Measurements from ENCODE around the gene MMAB.

MMAB gene

DNA sequence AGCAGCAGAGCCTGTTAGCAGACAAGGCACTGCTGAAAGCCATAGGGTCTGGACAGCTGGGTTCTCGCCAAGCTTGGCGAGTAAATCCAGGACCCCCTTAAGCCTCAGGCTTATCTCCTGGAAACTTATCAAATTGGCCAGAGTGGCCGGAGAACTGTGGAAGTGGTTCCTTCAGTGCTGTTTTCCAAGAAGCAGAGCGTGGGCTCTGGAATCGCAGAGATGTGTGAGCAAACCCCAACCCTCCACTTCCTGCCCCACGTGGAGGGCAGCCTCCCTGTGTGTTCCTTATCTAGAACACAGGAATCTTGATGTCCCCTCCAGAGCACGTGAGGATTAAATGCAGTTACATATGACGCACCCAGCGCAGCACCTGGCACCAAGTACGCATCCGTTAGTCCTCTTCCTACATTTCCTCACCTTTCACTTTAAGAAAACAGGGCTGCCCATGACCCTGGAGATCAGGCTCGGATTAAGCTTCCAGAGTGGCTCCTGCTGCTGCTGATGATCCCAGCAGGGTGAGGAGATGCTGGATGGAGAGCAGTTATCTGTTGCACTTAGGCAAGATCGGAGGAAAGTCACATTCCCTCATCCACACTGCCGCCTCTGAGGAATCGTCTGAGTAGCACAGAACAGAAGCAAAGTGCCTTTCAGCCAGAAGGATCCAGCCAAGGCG lies 35.0 kb downstream of the MMAB start:
- TF ChIP-seq, protein P1, sequence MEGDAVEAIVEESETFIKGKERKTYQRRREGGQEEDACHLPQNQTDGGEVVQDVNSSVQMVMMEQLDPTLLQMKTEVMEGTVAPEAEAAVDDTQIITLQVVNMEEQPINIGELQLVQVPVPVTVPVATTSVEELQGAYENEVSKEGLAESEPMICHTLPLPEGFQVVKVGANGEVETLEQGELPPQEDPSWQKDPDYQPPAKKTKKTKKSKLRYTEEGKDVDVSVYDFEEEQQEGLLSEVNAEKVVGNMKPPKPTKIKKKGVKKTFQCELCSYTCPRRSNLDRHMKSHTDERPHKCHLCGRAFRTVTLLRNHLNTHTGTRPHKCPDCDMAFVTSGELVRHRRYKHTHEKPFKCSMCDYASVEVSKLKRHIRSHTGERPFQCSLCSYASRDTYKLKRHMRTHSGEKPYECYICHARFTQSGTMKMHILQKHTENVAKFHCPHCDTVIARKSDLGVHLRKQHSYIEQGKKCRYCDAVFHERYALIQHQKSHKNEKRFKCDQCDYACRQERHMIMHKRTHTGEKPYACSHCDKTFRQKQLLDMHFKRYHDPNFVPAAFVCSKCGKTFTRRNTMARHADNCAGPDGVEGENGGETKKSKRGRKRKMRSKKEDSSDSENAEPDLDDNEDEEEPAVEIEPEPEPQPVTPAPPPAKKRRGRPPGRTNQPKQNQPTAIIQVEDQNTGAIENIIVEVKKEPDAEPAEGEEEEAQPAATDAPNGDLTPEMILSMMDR (conservative IDR thresholded peaks at IDR 0.05; ENCODE audit: low read depth, low read length) = no peak

DNA sequence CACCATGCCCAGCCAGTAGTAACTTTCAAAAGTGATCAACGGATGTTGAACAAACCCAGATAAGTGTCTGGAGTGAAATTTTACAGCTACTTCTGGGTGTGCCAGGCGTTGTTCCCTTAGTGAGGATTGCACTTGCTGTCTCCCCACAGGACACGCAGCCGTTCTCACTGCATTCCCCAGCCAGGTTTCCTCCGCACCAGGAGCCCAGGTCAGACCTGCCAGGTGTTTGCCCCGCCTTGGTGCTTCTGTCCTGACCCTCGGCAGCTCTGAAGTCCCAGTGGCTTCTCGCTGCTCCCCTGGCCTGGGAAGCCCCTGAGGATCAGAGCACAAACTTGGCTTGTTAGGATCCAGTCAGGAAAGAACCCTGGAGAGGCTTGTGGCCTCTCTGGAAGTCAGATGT lies 36.2 kb downstream of the MMAB start:
- H3K4me3 ChIP-seq (ENCODE audit: low read depth, low read length) = no peak overlapping the region
- TF ChIP-seq, protein P1 (conservative IDR thresholded peaks at IDR 0.05; ENCODE audit: low read depth, low read length) = no peak
- no peak for DNase-seq (ENCODE audit: low read depth)

More for the DNA sequence above, 35.0 kb downstream of the MMAB start:
- H3K4me3 ChIP-seq (ENCODE audit: low read depth, low read length) = no peak overlapping the region
- DNase-seq (ENCODE audit: low read depth) = no peak

DNA sequence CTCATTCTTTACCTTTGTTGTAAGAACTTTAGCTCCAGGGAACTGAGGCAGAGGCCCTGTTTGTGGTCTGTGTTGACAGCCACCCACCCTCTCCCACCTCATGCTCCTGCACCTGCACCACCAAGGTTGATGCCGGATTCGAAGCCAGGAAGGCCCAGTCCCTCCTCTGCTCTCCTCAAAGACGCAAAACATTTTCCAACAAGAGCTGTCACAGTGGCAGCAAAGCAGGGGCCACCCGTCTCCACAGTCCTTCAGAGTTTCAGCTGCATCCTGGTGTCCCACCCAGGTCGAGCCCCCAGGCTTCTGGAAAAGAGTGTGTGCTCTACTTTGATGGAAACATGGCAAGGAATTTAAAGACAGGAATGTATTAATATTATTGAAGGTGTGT lies 37.4 kb downstream of the MMAB start:
- H3K4me3 ChIP-seq (ENCODE audit: low read depth, low read length) = no peak overlapping the region
- DNase-seq (ENCODE audit: low read depth) = no peak
- TF ChIP-seq, protein P1 (conservative IDR thresholded peaks at IDR 0.05; ENCODE audit: low read depth, low read length) = no peak

DNA sequence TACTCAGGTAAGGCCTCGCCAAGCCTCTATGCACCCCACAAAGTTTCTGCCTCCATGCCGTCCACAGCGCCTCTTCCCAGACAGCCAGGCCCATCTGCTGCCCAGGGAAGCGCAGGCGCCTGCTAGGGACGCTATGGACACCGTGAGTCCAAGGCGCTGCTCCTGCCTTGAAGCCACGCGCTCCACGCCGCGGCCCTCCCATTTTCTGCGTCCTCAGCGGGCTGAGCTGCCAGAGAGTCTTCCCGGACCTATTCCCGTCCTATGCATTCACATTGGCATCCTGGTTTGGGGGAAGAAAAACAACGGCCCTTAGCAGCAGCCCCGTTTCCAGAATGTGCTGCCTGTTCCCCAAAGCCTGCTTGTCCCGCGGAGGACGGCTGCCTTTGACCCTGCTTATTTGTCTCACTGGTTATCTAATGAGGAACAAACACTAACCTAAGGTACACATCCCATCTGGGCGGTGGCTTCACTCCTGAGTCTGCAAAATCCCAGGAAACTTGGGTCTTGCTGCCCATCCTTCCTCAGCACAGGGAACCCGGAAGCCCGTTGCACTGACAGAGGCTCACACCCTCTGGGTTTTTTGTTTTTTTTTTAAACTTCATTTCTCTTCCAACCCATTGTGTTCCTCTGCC lies 38.0 kb downstream of the MMAB start:
- TF ChIP-seq, protein P1 (conservative IDR thresholded peaks at IDR 0.05; ENCODE audit: low read depth, low read length) = no peak
- no peak for DNase-seq (ENCODE audit: low read depth)
- H3K4me3 ChIP-seq (ENCODE audit: low read depth, low read length) = no peak overlapping the region

DNA sequence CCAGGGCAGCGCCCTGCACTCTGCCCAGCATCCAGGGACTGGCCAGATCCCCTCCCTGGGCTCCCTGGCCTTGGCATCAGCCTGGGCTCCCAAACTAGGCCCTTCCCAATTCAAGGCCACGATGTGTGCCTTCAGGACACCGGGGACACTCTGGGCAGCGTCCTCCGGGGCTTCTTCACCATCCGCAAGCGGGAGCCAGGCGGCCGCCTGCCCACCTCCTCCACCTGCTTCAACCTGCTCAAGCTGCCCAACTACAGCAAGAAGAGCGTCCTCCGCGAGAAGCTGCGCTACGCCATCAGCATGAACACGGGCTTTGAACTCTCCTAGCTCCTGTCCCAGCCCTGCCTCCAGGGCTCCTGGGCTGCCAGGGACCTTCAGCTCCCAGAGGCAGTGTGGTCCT lies 38.8 kb downstream of the MMAB start:
- no peak for DNase-seq (ENCODE audit: low read depth)
- H3K4me3 ChIP-seq (ENCODE audit: low read depth, low read length) = no peak overlapping the region
- TF ChIP-seq, protein P1 (conservative IDR thresholded peaks at IDR 0.05; ENCODE audit: low read depth, low read length) = no peak

DNA sequence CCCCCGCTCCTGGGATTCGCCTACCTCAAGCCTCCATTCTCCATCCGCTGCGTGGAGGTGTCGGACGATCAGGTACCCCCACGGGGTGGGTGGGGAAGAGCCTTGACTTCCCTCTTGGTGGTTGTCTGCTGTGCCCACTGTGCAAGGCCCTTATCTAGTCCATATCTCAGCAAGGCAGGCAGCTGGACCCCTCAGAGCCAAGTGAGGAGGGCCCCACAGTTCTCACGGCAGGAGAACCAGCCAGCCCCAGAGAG lies 39.9 kb downstream of the MMAB start:
- no peak for DNase-seq (ENCODE audit: low read depth)
- TF ChIP-seq, protein P1 (conservative IDR thresholded peaks at IDR 0.05; ENCODE audit: low read depth, low read length) = no peak
- H3K4me3 ChIP-seq (ENCODE audit: low read depth, low read length) = no peak overlapping the region

Measured in choroid plexus epithelial cell (primary cell).